Fibroblast of lung (primary cell): ENCODE data around the gene NLE1.

Experiments
- CTCF ChIP-seq, 2 donors: IDR thresholded peaks in 1 of 2; conservative IDR thresholded peaks in 1 of 2; 1 replicate in 1 of 2; 2 replicates in 1 of 2; pipeline ENCODE4 v1.5.1; 2011 to 2012; ENCODE audit warnings: low read length in 2 of 2, control low read depth in 1 of 2, inconsistent platforms in 1 of 2, low read depth in 1 of 2, mild to moderate bottlenecking in 1 of 2
- EZH2 ChIP-seq: IDR thresholded peaks from 2 replicates; pipeline ENCODE4 v1.5.1; 2012; ENCODE audit warnings: low read length, control low read depth, mild to moderate bottlenecking; ENCODE audit errors: missing control alignments

GRCh38 chr17:35129154-35129972, 12.7 kb downstream of the NLE1 start:
- TF ChIP-seq CTCF (conservative IDR thresholded peaks at IDR 0.05 in 1 of 2, IDR thresholded peaks at IDR 0.05 in 1 of 2; ENCODE audit: low read depth in 1 of 2, low read length in 2 of 2), result no peak
- no peak for TF ChIP-seq EZH2
